AG04449 (cell line): Measurements from ENCODE around the gene IPCEF1.

Experiments
- CTCF ChIA-PET: fragments of 350-600 bp; formaldehyde crosslinking; extraction: SDS; loops from one replicate; lab custom pipeline; 2021; ENCODE audit warnings: antibody characterized with exemption; lab: Yijun Ruan, JAX
- POLR2A ChIA-PET: fragments of 400-600, 350-600 bp; formaldehyde crosslinking; extraction: SDS; loops from one replicate; lab custom pipeline; 2020; ENCODE audit warnings: antibody characterized with exemption, inconsistent platforms; lab: Yijun Ruan, JAX
- DNase-seq: peaks from one replicate; pipeline ENCODE4 v3.0.0-alpha.2; 2010; ENCODE audit warnings: low read depth, low spot score
- H3K4me3 ChIP-seq: 2 replicates; pipeline ENCODE4 v1.5.1; 2011; ENCODE audit warnings: low read depth, mild to moderate bottlenecking, control low read depth, low read length
- CTCF ChIP-seq: IDR thresholded peaks from one replicate; pipeline ENCODE4 v1.5.1; 2011; ENCODE audit warnings: mild to moderate bottlenecking, moderate library complexity, low read length, control low read depth, inconsistent platforms; ENCODE audit not compliant: insufficient read depth; ENCODE audit errors: missing control alignments

The IPCEF1 gene

GRCh38 chr6:154388803-154389202, 32.2 kb upstream of the IPCEF1 start:
- POLR2A ChIA-PET, result interaction anchor here (1.6 kb wide), 1 partner anchor 15 kb away, joined by 6 read pairs; no protein-coding TSS in a partner anchor
- H3K4me3 ChIP-seq, result no peak overlapping the region
- CTCF ChIA-PET, result interaction anchor here (1.4 kb wide), 1 partner anchor 235 kb away, joined by 3 read pairs; no protein-coding TSS in a partner anchor
- TF ChIP-seq CTCF, result no peak
- no peak for DNase-seq

GRCh38 chr6:154386848-154387717, 30.5 kb upstream of the IPCEF1 start:
- POLR2A ChIA-PET, result interaction anchor here (1.6 kb wide), 1 partner anchor 17 kb away, joined by 6 read pairs; no protein-coding TSS in a partner anchor
- H3K4me3 ChIP-seq, result no peak overlapping the region
- CTCF ChIA-PET, result interaction anchor here (0.7 to 1.4 kb wide), 4 partner anchors 14 to 233 kb away, joined by 3 read pairs; no protein-coding TSS in a partner anchor
- no peak for TF ChIP-seq CTCF
- peak; percentile 87 for DNase-seq

- H3K4me3 ChIP-seq, result no peak overlapping the region
- ChIA-PET CTCF (interaction anchor here (2.0 kb wide), 1 partner anchor 12 kb away, joined by 10 read pairs; no protein-coding TSS in a partner anchor), POLR2A (no interaction called here)
- no peak for TF ChIP-seq CTCF
- no peak for DNase-seq
These were observed 27.6 kb upstream of the IPCEF1 start for GRCh38 chr6:154384191-154384590.

- no peak for TF ChIP-seq CTCF
- H3K4me3 ChIP-seq, result no peak overlapping the region
- POLR2A ChIA-PET, result no interaction called here
- no peak for DNase-seq
- CTCF ChIA-PET, result interaction anchor here (2.0 kb wide), 1 partner anchor 11 kb away, joined by 10 read pairs; no protein-coding TSS in a partner anchor
These were observed 26.7 kb upstream of the IPCEF1 start for GRCh38 chr6:154383273-154383672.

GRCh38 chr6:154382740-154383139, 26.1 kb upstream of the IPCEF1 start:
- ChIA-PET POLR2A (no interaction called here), CTCF (interaction anchor here (2.0 kb wide), 1 partner anchor 11 kb away, joined by 10 read pairs; no protein-coding TSS in a partner anchor)
- no peak for TF ChIP-seq CTCF
- H3K4me3 ChIP-seq, result no peak overlapping the region
- no peak for DNase-seq

- POLR2A ChIA-PET, result no interaction called here
- CTCF ChIA-PET, result no interaction called here
- H3K4me3 ChIP-seq, result no peak overlapping the region
- TF ChIP-seq CTCF, result no peak
- DNase-seq, result no peak
These were observed 24.9 kb upstream of the IPCEF1 start for GRCh38 chr6:154381548-154381947.
